Measurements from ENCODE around the gene RALGAPA1.

RALGAPA1 gene

DNA sequence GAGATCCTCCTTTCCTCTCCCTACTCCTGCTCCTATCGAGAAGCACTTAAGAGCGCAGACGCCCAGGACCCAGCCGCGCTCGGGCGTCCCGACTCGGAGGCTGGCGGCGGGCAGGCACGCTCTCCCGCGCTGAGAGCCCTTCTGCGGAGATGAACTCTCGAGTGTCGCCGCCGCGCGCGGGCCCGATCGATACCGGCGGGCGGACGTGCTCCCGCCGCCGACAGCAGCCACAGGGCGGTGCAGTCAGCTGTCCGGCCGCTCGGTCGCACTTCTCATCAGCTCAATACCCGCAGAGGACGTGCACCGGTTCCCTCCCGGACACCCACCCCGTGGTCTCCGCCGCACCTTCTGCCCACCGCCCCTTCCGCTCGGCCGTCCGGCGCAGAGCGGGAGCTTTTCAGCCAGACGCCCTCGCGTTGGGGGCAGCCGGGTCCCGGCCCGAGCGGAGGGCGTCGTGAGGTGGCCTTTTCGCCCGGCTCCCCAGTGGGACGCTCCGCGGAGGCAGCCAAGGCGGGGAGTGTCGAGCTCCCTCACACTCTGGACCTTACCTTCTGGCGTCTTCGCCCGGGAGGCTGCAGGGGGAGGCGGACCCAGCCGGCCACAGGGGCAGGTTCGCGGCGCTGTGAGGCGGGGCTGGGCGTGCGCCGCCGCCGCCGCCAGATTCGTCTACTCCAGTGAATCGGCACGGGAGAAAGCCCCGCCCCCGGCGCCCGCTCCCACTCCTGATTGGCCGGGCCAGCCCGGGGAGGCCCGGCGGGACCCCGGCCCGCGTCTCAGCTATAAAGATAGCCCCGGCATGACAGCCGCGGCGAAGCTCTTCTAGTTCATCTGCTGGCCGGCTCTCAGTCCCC, 275.5 kb downstream of the RALGAPA1 start, which contains the start of gene INSM2:
INSM2 (plus strand) TSS at position 808 of the 851 bp plus-strand sequence. CDS start 89 bp downstream, outside the sequence.
- DNase-seq, result peak; percentile 86

GRCh38 chr14:35532783-35533356, 276.2 kb downstream of the RALGAPA1 start:
- no peak for DNase-seq

- DNase-seq, result no peak
These were observed 276.9 kb downstream of the RALGAPA1 start for GRCh38 chr14:35531960-35532747.

DNA sequence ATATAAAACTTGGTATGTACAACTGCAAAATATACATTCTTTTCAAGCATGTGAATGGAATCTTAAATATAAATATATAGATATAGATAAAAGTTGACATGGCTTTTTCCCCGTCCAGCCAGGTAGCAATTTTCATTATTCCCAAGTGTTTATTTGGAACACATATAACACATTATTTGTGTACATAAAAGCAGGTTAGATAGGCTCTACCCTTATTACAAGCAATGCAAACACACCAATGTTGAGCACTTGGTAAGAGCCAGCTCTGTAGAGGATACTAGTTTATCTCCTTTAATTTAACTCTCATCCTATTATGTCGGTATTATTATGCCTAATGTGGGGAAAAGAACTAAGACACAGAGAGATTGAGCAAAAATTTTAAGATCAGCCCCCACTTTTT, 282.1 kb downstream of the RALGAPA1 start:
- DNase-seq, result no peak

GRCh38 chr14:35525695-35526094, 283.4 kb downstream of the RALGAPA1 start:
- no peak for DNase-seq

GRCh38 chr14:35519986-35520385, 289.1 kb downstream of the RALGAPA1 start:
- no peak for DNase-seq

GRCh38 chr14:35515916-35516315, 293.2 kb downstream of the RALGAPA1 start:
- DNase-seq, result no peak

DNA sequence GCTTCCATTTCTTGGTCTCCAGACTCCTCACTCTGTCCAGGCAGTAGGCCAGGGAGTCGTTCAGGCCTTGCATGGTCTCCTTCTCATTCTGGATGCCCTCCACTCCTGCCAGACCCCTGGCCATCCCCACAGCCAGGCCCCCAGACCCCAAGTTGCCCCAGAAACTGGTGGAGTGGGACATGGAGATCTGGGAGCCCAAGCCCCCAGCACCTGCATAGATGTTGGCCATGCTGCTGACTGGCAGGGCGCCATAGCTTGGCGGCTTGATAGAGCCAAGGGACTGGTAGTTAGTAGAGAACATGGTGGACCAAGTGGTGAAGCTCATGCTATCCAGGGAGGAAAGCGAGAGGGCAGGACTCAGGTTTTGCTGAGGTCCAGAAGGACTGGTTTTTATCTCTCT, 296.3 kb downstream of the RALGAPA1 start:
- no peak for DNase-seq

DNA sequence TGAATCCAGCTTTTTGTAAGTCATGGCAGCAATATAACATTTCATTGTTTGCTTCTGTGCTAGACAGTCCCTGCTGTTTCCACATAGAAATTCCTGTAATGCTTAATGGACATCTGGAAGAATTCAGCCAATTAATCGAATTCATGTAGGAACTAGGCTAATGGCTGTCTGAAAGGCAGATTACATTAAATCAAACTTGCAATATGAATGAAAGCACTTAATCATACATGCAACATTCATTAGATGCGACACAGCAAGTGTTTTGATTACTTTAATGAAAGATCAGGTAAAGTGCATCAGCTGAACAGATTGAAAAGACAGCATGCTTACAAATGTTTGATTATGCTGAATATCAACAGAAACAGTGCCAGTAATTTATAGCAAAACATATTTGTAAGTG, 299.2 kb downstream of the RALGAPA1 start:
- no peak for DNase-seq

GRCh38 chr14:35506927-35507326, 302.2 kb downstream of the RALGAPA1 start:
- no peak for DNase-seq

DNA sequence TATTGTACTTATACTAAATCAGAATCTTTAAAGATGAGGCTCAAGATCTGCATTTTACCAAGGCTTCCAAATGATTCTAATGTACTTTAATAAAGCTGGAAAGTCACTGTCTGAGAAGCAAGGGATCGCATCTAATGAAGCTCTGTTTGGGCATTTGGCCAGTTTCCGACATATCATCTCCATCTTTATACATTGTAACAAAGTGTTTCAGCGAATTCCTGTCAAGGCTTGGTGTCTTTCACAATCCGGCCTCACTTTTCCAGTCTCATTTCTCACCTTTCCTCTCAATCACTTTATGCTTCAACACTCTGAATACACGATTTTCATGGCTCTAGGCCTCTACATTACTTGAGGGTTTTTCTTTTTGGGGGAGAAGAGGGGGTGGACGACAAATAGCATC, 302.6 kb downstream of the RALGAPA1 start:
- no peak for DNase-seq

DNA sequence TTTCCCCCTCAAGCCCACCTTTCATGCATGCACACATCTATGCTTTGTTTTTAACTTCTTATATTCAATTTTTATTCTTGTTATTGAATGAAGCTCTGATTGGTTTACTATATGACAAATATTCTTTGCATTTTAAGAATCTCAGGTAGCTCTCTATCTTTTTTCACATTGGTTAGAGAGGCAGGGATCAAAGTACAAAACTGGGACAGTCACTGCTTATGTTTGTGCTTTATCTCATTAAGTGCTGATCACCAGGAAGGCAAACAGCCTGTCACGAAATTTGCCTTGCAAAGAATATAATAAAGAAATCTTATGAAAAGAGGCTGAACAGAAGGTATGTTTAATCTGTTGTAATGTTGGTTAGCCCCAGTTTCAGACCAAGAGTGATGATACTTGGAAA, 304.8 kb downstream of the RALGAPA1 start:
- no peak for DNase-seq

GRCh38 chr14:35503646-35504045, 305.4 kb downstream of the RALGAPA1 start:
- DNase-seq, result peak; percentile 12

GRCh38 chr14:35499180-35499579, 309.9 kb downstream of the RALGAPA1 start:
- DNase-seq, result no peak

GRCh38 chr14:35495278-35495677, 313.8 kb downstream of the RALGAPA1 start:
- DNase-seq, result no peak

- no peak for DNase-seq
These were observed 316.5 kb downstream of the RALGAPA1 start for GRCh38 chr14:35492569-35493014.

Data from NCI-H2171 (cell line).